Stomach (tissue), 4 donors: Measurements from ENCODE around the gene C16orf96.
A peak's percentile ranks its signal among the peaks of the same experiment; 100 is the strongest.

Source experiments
- CTCF ChIP-seq, 7 experiments: fragments of 450-650 bp in 4 of 7; fragments of 200-600 bp in 3 of 7; sonication (generic) in 3 of 7; IDR thresholded peaks; one replicate each; pipeline ENCODE4 v1.5.1; 2016 to 2019; ENCODE audit warnings: antibody characterized with exemption in 7 of 7, control low read depth in 2 of 7, mild to moderate bottlenecking in 1 of 7
- POLR2AphosphoS5 ChIP-seq, 3 donors: sonication (generic); formaldehyde crosslinking; IDR thresholded peaks; one replicate each; pipeline ENCODE4 v1.6.1; 2016; ENCODE audit warnings: antibody characterized with exemption in 3 of 3

DNA sequence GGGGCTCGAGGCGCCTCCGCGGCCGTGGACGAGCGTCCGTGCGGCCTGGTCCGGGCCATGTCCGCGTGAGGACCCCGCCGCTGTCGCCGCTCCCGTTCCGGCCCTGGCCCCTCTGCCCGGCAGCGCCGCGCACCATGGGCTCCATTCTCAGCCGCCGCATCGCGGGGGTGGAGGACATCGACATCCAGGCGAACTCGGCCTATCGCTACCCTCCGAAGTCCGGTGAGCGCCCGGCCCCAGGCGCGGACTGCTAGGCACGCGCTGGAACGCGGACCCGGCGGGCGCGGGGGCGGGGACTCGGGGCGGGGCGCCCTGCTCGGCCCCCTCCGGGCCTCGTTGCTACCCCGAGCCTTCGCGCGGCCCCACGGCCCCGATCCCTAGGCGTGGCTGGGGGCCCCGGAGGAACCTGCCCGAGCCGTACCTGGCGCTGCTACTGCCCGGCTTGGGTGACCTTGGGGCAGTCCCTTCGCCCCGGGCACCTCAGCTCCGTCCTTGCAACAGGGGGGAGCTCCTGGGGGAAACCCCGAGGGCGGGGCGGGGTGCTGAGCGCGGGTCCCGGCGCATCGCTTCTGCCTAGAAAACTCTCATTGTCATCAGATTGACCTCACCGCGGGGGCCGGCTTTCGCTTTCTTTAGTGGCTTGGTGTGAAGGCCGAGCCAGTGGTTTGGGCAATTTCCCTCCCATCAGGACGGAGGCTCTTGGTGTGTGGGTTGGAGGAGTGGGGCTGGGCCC lies 68.9 kb downstream of the C16orf96 start:
- peak in 2 of 3 donors; percentile 84 to 87 for TF ChIP-seq POLR2AphosphoS5 (IDR thresholded peaks at IDR 0.05)
- no peak for TF ChIP-seq CTCF (IDR thresholded peaks at IDR 0.05)
